Activated CD8-positive, alpha-beta T cell treated with anti-CD3 and anti-CD28 coated beads for 36 hours (primary cell): ENCODE results near the gene INPP5D. TPM values are rescaled to one million over a fixed set of nuclear protein-coding genes. Genes with fewer than 3 reads are reported as not detected.
"Not testable (repeated sequence)": the region's sequence is repeated elsewhere in the genome, so short reads cannot be mapped to it uniquely, and the experiment has no call there.

ENCODE experiments used
- ATAC-seq: fragments of 200-7000 bp; cut with Tn5 transposase; one replicate; pipeline ENCODE4 v1.10.0; 2021; ENCODE audit warnings: mild to moderate bottlenecking, moderate library complexity
- CTCF ChIA-PET: fragments of 350-600 bp; sonication (Branson Sonifier 250); formaldehyde crosslinking; loops from one replicate; lab custom pipeline; 2021; ENCODE audit warnings: antibody characterized with exemption; lab: Charles Lee
- POLR2A ChIA-PET: fragments of 350-600 bp; sonication (Branson Sonifier 250); formaldehyde crosslinking; loops from one replicate; lab custom pipeline; 2021; ENCODE audit warnings: antibody characterized with exemption; lab: Charles Lee
- DNase-seq: peaks from one replicate; pipeline ENCODE4 v3.0.0-alpha.2; 2020
- H3K27ac Mint-ChIP-seq: one replicate; pipeline ENCODE4 v1.8.0; 2021; ENCODE audit warnings: mild to moderate bottlenecking, mixed read lengths
- H3K27me3 Mint-ChIP-seq: one replicate; pipeline ENCODE4 v1.8.0; 2021; ENCODE audit warnings: mixed read lengths
- H3K36me3 Mint-ChIP-seq: one replicate; pipeline ENCODE4 v1.8.0; 2021; ENCODE audit warnings: low read depth, mixed read lengths
- H3K4me1 Mint-ChIP-seq: one replicate; pipeline ENCODE4 v1.8.0; 2021; ENCODE audit warnings: low read depth, mixed read lengths
- H3K4me3 Mint-ChIP-seq: one replicate; pipeline ENCODE4 v1.8.0; 2021; ENCODE audit warnings: mild to moderate bottlenecking, moderate library complexity, mixed read lengths
- H3K9me3 Mint-ChIP-seq: one replicate; pipeline ENCODE4 v1.8.0; 2021; ENCODE audit warnings: mixed read lengths
- CTCF ChIP-seq: fragments of 200-600 bp; IDR thresholded peaks from one replicate; pipeline ENCODE4 v1.8.0; 2022; ENCODE audit warnings: antibody characterized with exemption, mild to moderate bottlenecking
- intact Hi-C: fragments of 100-400 bp; cut with micrococcal nuclease; formaldehyde crosslinking; loops from one replicate; pipeline ENCODE4 v1.10.0; 2022
- total RNA-seq, 2 experiments: library from RNA; stranded (reverse); gene quantifications; one replicate each; pipeline ENCODE4 v1.2.3, GENCODE V29; 2021

INPP5D gene
- total RNA-seq, 2 experiments from 2014 or later, result 38.6 to 40.2 TPM

GRCh38 chr2:233156001-233156400 lies 95.9 kb downstream of the INPP5D start:
- ChIA-PET CTCF (no interaction called here), POLR2A (no interaction called here)
- Mint-ChIP-seq H3K36me3 (peaks cover 29% of the 10 kb centered on the region), H3K27ac (no peak overlapping the region), H3K9me3 (no peaks in the 10 kb centered on the region), H3K4me3 (no peak overlapping the region), H3K27me3 (no peaks in the 10 kb centered on the region), H3K4me1 (peaks cover 4% of the 10 kb centered on the region)
- no peak for TF ChIP-seq CTCF
- intact Hi-C loops, result no loop called here
- ATAC-seq (no peak), DNase-seq (no peak)

- CTCF ChIA-PET, H3K4me3 Mint-ChIP-seq, intact Hi-C loops, ATAC-seq, H3K4me1 Mint-ChIP-seq, H3K9me3 Mint-ChIP-seq, DNase-seq, H3K27me3 Mint-ChIP-seq, POLR2A ChIA-PET: not testable (repeated sequence)
- Mint-ChIP-seq H3K27ac (peak overlapping the region; percentile 36), H3K36me3 (peaks cover 31% of the 10 kb centered on the region)
These were observed 96.3 kb downstream of the INPP5D start for GRCh38 chr2:233156461-233156860.

GRCh38 chr2:233161730-233162129 lies 101.6 kb downstream of the INPP5D start:
- CTCF ChIA-PET, result interaction anchor here (1.4 kb wide), 1 partner anchor 108 kb away, joined by 4 read pairs; no protein-coding TSS in a partner anchor
- DNase-seq (no peak), ATAC-seq (no peak)
- Mint-ChIP-seq H3K9me3 (no peaks in the 10 kb centered on the region), H3K36me3 (peaks cover 22% of the 10 kb centered on the region), H3K4me3 (no peak overlapping the region), H3K4me1 (peaks cover 5% of the 10 kb centered on the region), H3K27me3 (no peaks in the 10 kb centered on the region), H3K27ac (no peak overlapping the region)
- intact Hi-C loops, result no loop called here
- POLR2A ChIA-PET, result interaction anchor here (1.0 kb wide), 1 partner anchor 10 kb away, joined by 5 read pairs; no protein-coding TSS in a partner anchor
- no peak for TF ChIP-seq CTCF

GRCh38 chr2:233162770-233163169 lies 102.6 kb downstream of the INPP5D start:
- intact Hi-C loops, result no loop called here
- ATAC-seq, result no peak
- Mint-ChIP-seq H3K4me3 (no peak overlapping the region), H3K36me3 (peaks cover 19% of the 10 kb centered on the region), H3K27me3 (no peaks in the 10 kb centered on the region), H3K27ac (no peak overlapping the region), H3K4me1 (peaks cover 5% of the 10 kb centered on the region), H3K9me3 (no peaks in the 10 kb centered on the region)
- POLR2A ChIA-PET, result interaction anchor here (1.0 kb wide), 1 partner anchor 11 kb away, joined by 5 read pairs; no protein-coding TSS in a partner anchor
- no peak for TF ChIP-seq CTCF
- CTCF ChIA-PET, result interaction anchor here (0.6 to 1.4 kb wide), 3 partner anchors 54 to 343 kb away, joined by 3 to 4 read pairs (median 3); no protein-coding TSS in a partner anchor
- DNase-seq, result no peak

GRCh38 chr2:233163486-233164103 lies 103.5 kb downstream of the INPP5D start:
- no peak for ATAC-seq
- intact Hi-C loops, result no loop called here
- no peak for TF ChIP-seq CTCF
- Mint-ChIP-seq H3K9me3 (no peaks in the 10 kb centered on the region), H3K4me1 (peaks cover 5% of the 10 kb centered on the region), H3K4me3 (no peak overlapping the region), H3K36me3 (peaks cover 13% of the 10 kb centered on the region), H3K27ac (no peak overlapping the region), H3K27me3 (no peaks in the 10 kb centered on the region)
- CTCF ChIA-PET, result interaction anchor here (0.9 to 1.3 kb wide), 2 partner anchors 55 to 109 kb away, joined by 3 read pairs; no protein-coding TSS in a partner anchor
- POLR2A ChIA-PET, result no interaction called here
- DNase-seq, result no peak
